HCT116 (cell line): ENCODE data around the gene ATXN1.

Experiments
- CTCF ChIP-seq, 3 experiments: fragments of 200-600 bp in 1 of 3; sonication (generic) in 1 of 3; IDR thresholded peaks in 2 of 3; conservative IDR thresholded peaks in 1 of 3; 2 replicates each; pipeline ENCODE4 v1.5.1; 2012 to 2017; ENCODE audit warnings: low read depth in 2 of 3, low read length in 2 of 3, antibody characterized with exemption in 1 of 3, borderline replicate concordance in 1 of 3, control low read depth in 1 of 3, mild to moderate bottlenecking in 1 of 3, mixed read lengths in 1 of 3, mixed run types in 1 of 3, moderate library complexity in 1 of 3; ENCODE audit not compliant: insufficient read depth in 1 of 3
- EZH2 ChIP-seq: fragments of 200-600 bp; sonication (generic); IDR thresholded peaks from 2 replicates; pipeline ENCODE4 v1.6.1; 2017; ENCODE audit warnings: antibody characterized with exemption, mixed run types
- EZH2phosphoT487 ChIP-seq: fragments of 200-600 bp; IDR thresholded peaks from 2 replicates; pipeline ENCODE4 v1.6.1; 2018; ENCODE audit warnings: antibody characterized with exemption, borderline replicate concordance
- MAX ChIP-seq: IDR thresholded peaks from 2 replicates; pipeline ENCODE4 v1.6.1; 2012
- POLR2A ChIP-seq: IDR thresholded peaks from 2 replicates; pipeline ENCODE4 v1.7.0; 2011; ENCODE audit warnings: borderline replicate concordance; ENCODE audit not compliant: insufficient read depth, insufficient read length; ENCODE audit errors: extremely low read depth
- POLR2AphosphoS5 ChIP-seq: IDR thresholded peaks from 2 replicates; pipeline ENCODE4 v1.6.1; 2011; ENCODE audit warnings: mild to moderate bottlenecking, low read depth, low read length, moderate library complexity
- REST ChIP-seq: IDR thresholded peaks from 2 replicates; pipeline ENCODE4 v1.6.1; 2012; ENCODE audit warnings: low read depth
- SP1 ChIP-seq: IDR thresholded peaks from 2 replicates; pipeline ENCODE4 v1.6.1; 2012; ENCODE audit warnings: low read depth
- SRF ChIP-seq: IDR thresholded peaks from 2 replicates; pipeline ENCODE4 v1.6.1; 2012; ENCODE audit warnings: low read depth
- TCF7L2 ChIP-seq: IDR thresholded peaks from 2 replicates; pipeline ENCODE4 v1.7.0; 2011; ENCODE audit warnings: borderline replicate concordance, inconsistent platforms; ENCODE audit not compliant: insufficient read depth, insufficient read length; ENCODE audit errors: extremely low read depth
- YY1 ChIP-seq: IDR thresholded peaks from 2 replicates; pipeline ENCODE4 v1.6.1; 2011; ENCODE audit warnings: low read length, low read depth, moderate library complexity, mild to moderate bottlenecking; ENCODE audit not compliant: insufficient replicate concordance; ENCODE audit errors: extremely low read depth
- ZBTB33 ChIP-seq: IDR thresholded peaks from 2 replicates; pipeline ENCODE4 v1.6.1; 2011; ENCODE audit warnings: mild to moderate bottlenecking, low read length, moderate library complexity; ENCODE audit not compliant: insufficient replicate concordance; ENCODE audit errors: extremely low read depth

GRCh38 chr6:16413399-16413798 is 347.9 kb downstream of the ATXN1 start:
- TF ChIP-seq CTCF (IDR thresholded peaks at IDR 0.05 in 2 of 3, conservative IDR thresholded peaks at IDR 0.05 in 1 of 3; ENCODE audit: borderline replicate concordance in 1 of 3, insufficient read depth in 1 of 3, low read depth in 2 of 3, low read length in 2 of 3) (no peak), YY1 (no peak), SRF (no peak), ZBTB33 (no peak), EZH2 (no peak), POLR2AphosphoS5 (no peak), SP1 (no peak), POLR2A (no peak), MAX (no peak), EZH2phosphoT487 (no peak), TCF7L2 (no peak), REST (no peak)
